Bronchial epithelial cell (primary cell): ENCODE data around the gene SHOC1. TPM values are rescaled to one million over a fixed set of nuclear protein-coding genes. Genes with fewer than 3 reads are reported as not detected.
A peak's percentile ranks its signal among the peaks of the same experiment; 100 is the strongest.

Source experiments
- DNase-seq: peaks from one replicate; pipeline ENCODE4 v3.0.0-alpha.2; 2010; ENCODE audit warnings: low read depth
- FAIRE-seq: peaks from 2 replicates; lab custom pipeline; 2011; peaks lifted over from hg19 to GRCh38; lab: Jason Lieb, UNC
- H3K27me3 ChIP-seq: 2 replicates; pipeline ENCODE4 v1.5.1; 2011; ENCODE audit warnings: low read length; ENCODE audit not compliant: control insufficient read depth, insufficient read depth
- H3K36me3 ChIP-seq: 2 replicates; pipeline ENCODE4 v1.5.1; 2011; ENCODE audit warnings: low read length; ENCODE audit not compliant: control insufficient read depth, insufficient read depth
- H3K4me3 ChIP-seq: 2 replicates; pipeline ENCODE4 v1.5.1; 2011; ENCODE audit warnings: mild to moderate bottlenecking, low read depth, low read length, control low read depth
- total RNA-seq: library from RNA; depleted of rRNA; stranded (reverse); fragments of >200 nt; gene quantifications from 2 replicates; pipeline ENCODE4 v1.2.1, GENCODE V29; 2014
- TF ChIP-seq, protein P1 (sequence below): IDR thresholded peaks from 2 replicates; pipeline ENCODE4 v1.5.1; 2011; ENCODE audit warnings: mild to moderate bottlenecking, moderate library complexity, low read length, control low read depth, inconsistent platforms; ENCODE audit not compliant: insufficient read depth, severe bottlenecking

Gene SHOC1
- total RNA-seq = under 0.01 TPM in 2 replicates

DNA sequence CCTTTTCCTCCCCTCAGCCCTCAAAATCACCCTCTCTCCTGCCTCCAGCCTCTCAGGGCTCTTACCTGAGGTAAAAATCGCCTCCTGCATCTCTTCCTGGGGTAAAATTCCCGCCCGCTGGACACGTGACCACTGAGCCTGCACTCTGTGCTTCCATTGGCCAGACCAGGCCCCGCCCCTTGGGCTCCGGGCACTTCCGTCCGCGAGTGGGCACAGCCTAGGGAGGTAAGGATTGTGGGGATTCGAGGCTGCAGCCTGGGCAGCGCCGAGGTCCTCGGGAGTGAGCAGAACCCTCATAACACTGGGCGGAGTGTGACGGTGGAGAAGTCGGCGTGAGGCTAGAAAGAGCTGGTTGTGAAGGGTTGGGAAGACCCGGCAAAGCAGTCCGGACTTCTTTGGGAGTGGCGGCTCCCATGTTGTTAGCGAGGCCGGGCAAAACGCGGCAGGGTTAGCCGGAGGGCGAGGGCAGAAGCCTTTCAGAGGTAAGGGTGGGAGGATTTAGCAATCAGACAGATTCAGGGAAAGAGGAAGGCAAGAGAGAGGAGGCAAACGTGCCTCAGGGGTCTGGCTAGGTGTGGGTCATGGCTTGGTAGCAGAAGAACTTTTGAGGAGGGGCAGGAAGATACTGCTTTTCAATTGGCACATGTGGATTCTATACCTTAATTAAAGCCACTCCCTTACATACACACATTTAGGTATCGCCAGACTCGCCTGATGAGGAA is at the start of gene SHOC1:
Gene SHOC1, minus strand, starts transcription at position 103 of the 722 bp plus-strand sequence. CDS start 3,519 bp downstream, outside the sequence.
- TF ChIP-seq, protein P1, sequence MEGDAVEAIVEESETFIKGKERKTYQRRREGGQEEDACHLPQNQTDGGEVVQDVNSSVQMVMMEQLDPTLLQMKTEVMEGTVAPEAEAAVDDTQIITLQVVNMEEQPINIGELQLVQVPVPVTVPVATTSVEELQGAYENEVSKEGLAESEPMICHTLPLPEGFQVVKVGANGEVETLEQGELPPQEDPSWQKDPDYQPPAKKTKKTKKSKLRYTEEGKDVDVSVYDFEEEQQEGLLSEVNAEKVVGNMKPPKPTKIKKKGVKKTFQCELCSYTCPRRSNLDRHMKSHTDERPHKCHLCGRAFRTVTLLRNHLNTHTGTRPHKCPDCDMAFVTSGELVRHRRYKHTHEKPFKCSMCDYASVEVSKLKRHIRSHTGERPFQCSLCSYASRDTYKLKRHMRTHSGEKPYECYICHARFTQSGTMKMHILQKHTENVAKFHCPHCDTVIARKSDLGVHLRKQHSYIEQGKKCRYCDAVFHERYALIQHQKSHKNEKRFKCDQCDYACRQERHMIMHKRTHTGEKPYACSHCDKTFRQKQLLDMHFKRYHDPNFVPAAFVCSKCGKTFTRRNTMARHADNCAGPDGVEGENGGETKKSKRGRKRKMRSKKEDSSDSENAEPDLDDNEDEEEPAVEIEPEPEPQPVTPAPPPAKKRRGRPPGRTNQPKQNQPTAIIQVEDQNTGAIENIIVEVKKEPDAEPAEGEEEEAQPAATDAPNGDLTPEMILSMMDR = no peak
- peak within 1 kb of the TSS; percentile 7 for H3K4me3 ChIP-seq
- no peaks in the 10 kb centered on the region for H3K27me3 ChIP-seq
- DNase-seq (no peak), FAIRE-seq (peak; percentile 32)
- no peaks in the 10 kb centered on the region for H3K36me3 ChIP-seq

DNA sequence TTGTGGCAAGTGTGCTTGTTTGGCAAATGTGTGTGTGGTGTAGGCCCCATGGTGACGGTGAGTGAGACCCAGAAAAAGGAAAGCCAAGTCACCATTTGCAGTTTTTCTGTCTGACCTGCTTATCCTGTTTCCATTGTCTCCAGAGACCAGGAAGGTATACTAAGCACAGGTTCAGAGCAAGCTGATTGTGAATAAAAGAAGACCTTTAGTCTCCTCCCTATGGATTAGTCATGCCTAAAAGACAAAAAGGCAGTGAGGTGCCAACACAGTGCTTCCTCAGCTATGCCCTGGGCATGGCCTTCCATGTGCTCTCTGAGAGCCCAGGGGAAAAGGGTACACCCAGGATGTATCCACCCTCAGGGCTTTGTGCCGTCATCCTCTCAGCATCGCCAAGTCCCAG is 49.2 kb upstream of the SHOC1 start:
- peak; percentile 89 for DNase-seq
- FAIRE-seq = peak; percentile 73
- TF ChIP-seq, protein P1 = no peak
- Histone ChIP-seq H3K27me3 (no peaks in the 10 kb centered on the region), H3K36me3 (no peaks in the 10 kb centered on the region), H3K4me3 (no peak overlapping the region)

DNA sequence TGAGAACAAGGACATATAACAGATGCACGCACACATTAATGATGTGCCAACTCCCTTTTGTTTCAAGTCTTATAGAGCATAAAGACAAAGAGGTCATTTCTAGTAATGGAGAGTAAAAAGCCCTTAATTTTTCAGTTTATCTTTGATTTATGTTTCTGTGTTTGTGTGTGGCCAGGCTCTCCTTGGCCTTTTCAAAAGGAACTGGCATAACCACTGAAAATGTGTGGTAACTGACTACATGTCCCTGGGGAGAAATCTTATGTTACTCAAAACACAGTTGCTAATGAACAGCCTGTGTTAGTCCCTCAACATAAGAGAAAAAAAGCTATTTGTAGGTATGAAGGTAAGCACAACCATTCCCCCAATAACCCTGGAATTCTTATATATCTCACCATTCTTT is 47.6 kb upstream of the SHOC1 start:
- TF ChIP-seq, protein P1 = no peak
- no peak overlapping the region for H3K4me3 ChIP-seq
- no peaks in the 10 kb centered on the region for H3K27me3 ChIP-seq
- FAIRE-seq (no peak), DNase-seq (no peak)
- no peaks in the 10 kb centered on the region for H3K36me3 ChIP-seq

DNA sequence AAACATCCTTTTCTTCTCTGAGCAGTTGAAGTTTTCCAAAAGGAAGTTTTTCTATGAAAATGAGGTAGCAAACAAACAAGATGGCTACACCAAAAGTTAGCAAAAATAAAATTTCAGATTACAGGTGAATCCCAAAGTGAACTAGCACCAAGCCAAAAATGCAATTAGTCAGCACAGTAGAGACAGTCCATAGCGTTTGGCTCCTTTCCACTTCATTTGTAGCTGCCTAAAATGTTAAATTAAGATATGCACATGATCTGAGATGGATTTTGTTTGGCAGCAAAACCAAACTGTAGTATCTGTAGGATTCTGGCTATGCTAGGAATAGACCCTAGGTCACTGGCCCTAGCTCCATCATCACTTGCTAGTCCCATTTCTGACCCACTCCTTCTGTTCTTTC is 45.7 kb upstream of the SHOC1 start:
- H3K27me3 ChIP-seq = no peaks in the 10 kb centered on the region
- TF ChIP-seq, protein P1 = no peak
- no peak overlapping the region for H3K4me3 ChIP-seq
- DNase-seq = no peak
- no peaks in the 10 kb centered on the region for H3K36me3 ChIP-seq
- FAIRE-seq = no peak

DNA sequence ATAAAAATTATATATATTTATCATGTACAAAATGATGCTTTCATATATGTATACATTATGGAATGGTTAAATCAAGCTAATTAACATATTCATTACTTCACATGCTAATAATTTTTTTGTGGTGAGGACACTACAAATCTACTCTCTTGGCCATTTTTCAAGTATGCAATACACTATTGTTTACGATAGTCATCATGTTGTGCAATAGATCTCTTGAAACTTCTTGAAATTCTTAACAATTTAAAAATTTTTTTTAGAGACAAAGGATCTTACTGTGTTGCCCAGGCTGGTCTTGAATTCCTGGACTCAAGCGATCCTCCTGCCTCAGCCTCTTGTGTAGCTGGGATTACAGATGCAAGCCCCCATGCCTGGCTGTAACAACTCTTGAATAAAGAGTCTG is 45.2 kb upstream of the SHOC1 start:
- H3K36me3 ChIP-seq = no peaks in the 10 kb centered on the region
- TF ChIP-seq, protein P1 = no peak
- DNase-seq = peak; percentile 67
- no peak overlapping the region for H3K4me3 ChIP-seq
- FAIRE-seq = no peak
- H3K27me3 ChIP-seq = no peaks in the 10 kb centered on the region
